HCT116 (cell line): ENCODE results near the gene ADIG.

Experiments
- CEBPB ChIP-seq: IDR thresholded peaks from 2 replicates; pipeline ENCODE4 v1.6.1; 2012; ENCODE audit warnings: low read depth
- CTCF ChIP-seq, 3 experiments: fragments of 200-600 bp in 1 of 3; sonication (generic) in 1 of 3; IDR thresholded peaks in 2 of 3; conservative IDR thresholded peaks in 1 of 3; 2 replicates each; pipeline ENCODE4 v1.5.1; 2012 to 2017; ENCODE audit warnings: low read depth in 2 of 3, low read length in 2 of 3, antibody characterized with exemption in 1 of 3, borderline replicate concordance in 1 of 3, control low read depth in 1 of 3, mild to moderate bottlenecking in 1 of 3, mixed read lengths in 1 of 3, mixed run types in 1 of 3, moderate library complexity in 1 of 3; ENCODE audit not compliant: insufficient read depth in 1 of 3
- REST ChIP-seq: IDR thresholded peaks from 2 replicates; pipeline ENCODE4 v1.6.1; 2012; ENCODE audit warnings: low read depth
- ZNF274 ChIP-seq: fragments of 200-500 bp; sonication (Bioruptor generic); IDR thresholded peaks from 2 replicates; pipeline ENCODE4 v1.6.1; 2014; ENCODE audit warnings: mild to moderate bottlenecking, low read depth, low read length, inconsistent platforms

GRCh38 chr20:38554986-38555385 is 26.0 kb upstream of the ADIG start:
- TF ChIP-seq REST = no peak
- TF ChIP-seq CEBPB = no peak
- no peak for TF ChIP-seq ZNF274
- TF ChIP-seq CTCF (IDR thresholded peaks at IDR 0.05 in 2 of 3, conservative IDR thresholded peaks at IDR 0.05 in 1 of 3; ENCODE audit: borderline replicate concordance in 1 of 3, insufficient read depth in 1 of 3, low read depth in 2 of 3, low read length in 2 of 3) = no peak
